HepG2 (cell line): Measurements from ENCODE around the gene ADAM10. TPM values are rescaled to one million over a fixed set of nuclear protein-coding genes. Genes with fewer than 3 reads are reported as not detected.

Experiments used
- ATAC-seq: fragments of 200-7000 bp; cut with Tn5 transposase; 3 replicates; pipeline ENCODE4 v1.9.1; 2020; ENCODE audit warnings: mild to moderate bottlenecking, moderate library complexity
- BruUV-seq: library from RNA; stranded (reverse); fragments of 400-500 nt; replicated peaks from 2 replicates; lab custom pipeline; 2021; lab: Mats Ljungman, UMichigan
- CTCF ChIA-PET: fragments of 300-600 bp; formaldehyde crosslinking; extraction: SDS; loops from one replicate; lab custom pipeline; 2021; ENCODE audit warnings: low total read pairs, inconsistent platforms, low intra/inter-chr PET ratio; lab: Yijun Ruan, JAX
- POLR2A ChIA-PET: fragments of 350-600 bp; sonication (Branson Sonifier 250); formaldehyde crosslinking; loops from one replicate; lab custom pipeline; 2020; ENCODE audit warnings: antibody characterized with exemption, inconsistent platforms; lab: Yijun Ruan, JAX
- DNase-seq: peaks from one replicate; pipeline ENCODE4 v3.0.0-alpha.2; 2015; ENCODE audit warnings: low spot score
- FAIRE-seq: peaks from 3 replicates; lab custom pipeline; 2011; peaks lifted over from hg19 to GRCh38; lab: Jason Lieb, UNC
- H2AFZ ChIP-seq: one replicate; pipeline ENCODE4 v1.6.1; 2011; ENCODE audit warnings: low read length, inconsistent platforms
- H3K27ac ChIP-seq: fragments of 300-600 bp; 3 replicates; pipeline ENCODE4 v1.8.0; 2011; ENCODE audit warnings: mixed run types, mild to moderate bottlenecking, mixed read lengths, low read length, inconsistent platforms; ENCODE audit not compliant: insufficient read depth; ENCODE audit errors: extremely low read length
- H3K27me3 ChIP-seq, 2 experiments: fragments of 200-600 bp in 1 of 2; 2 replicates in 1 of 2; 3 replicates in 1 of 2; pipeline versions ENCODE4 v1.6.0 to v1.8.0; 2011; ENCODE audit warnings: low read length in 2 of 2, mild to moderate bottlenecking in 2 of 2, moderate library complexity in 2 of 2, inconsistent platforms in 1 of 2; ENCODE audit not compliant: insufficient read depth in 2 of 2, control insufficient read depth in 1 of 2
- H3K36me3 ChIP-seq, 2 experiments: fragments of 200-600 bp in 1 of 2; replicated peaks in 1 of 2; 2 replicates in 1 of 2; 3 replicates in 1 of 2; pipeline versions ENCODE4 v1.5.1 to v1.8.0; 2011; ENCODE audit warnings: low read length in 2 of 2, inconsistent platforms in 1 of 2; ENCODE audit not compliant: insufficient read depth in 2 of 2, control insufficient read depth in 1 of 2
- H3K4me1 ChIP-seq: 2 replicates; pipeline ENCODE4 v1.5.1; 2012; ENCODE audit warnings: low read length, inconsistent platforms; ENCODE audit not compliant: insufficient read depth
- H3K4me2 ChIP-seq: 2 replicates; pipeline ENCODE4 v1.6.0; 2011; ENCODE audit warnings: low read depth, low read length, inconsistent platforms
- H3K4me3 ChIP-seq, 3 experiments: fragments of 200-600 bp in 1 of 3; sonication (generic), shearing (Covaris generic) in 1 of 3; replicated peaks in 1 of 3; 2 replicates each; pipeline ENCODE4 v1.5.1; 2011 to 2016; ENCODE audit warnings: low read length in 3 of 3, inconsistent platforms in 2 of 3, low read depth in 2 of 3, mild to moderate bottlenecking in 2 of 3, control low read depth in 1 of 3, mixed read lengths in 1 of 3; ENCODE audit not compliant: insufficient read depth in 1 of 3
- H3K79me2 ChIP-seq: one replicate; pipeline ENCODE4 v1.6.1; 2011; ENCODE audit warnings: low read length, inconsistent platforms; ENCODE audit not compliant: insufficient read depth
- H3K9ac ChIP-seq: 2 replicates; pipeline ENCODE4 v1.6.0; 2011; ENCODE audit warnings: mild to moderate bottlenecking, low read depth, low read length, inconsistent platforms; ENCODE audit not compliant: insufficient read depth
- H3K9me3 ChIP-seq: 2 replicates; pipeline ENCODE4 v1.5.1; 2012; ENCODE audit warnings: mild to moderate bottlenecking, low read length
- H4K20me1 ChIP-seq: 2 replicates; pipeline ENCODE4 v1.6.0; 2011; ENCODE audit warnings: inconsistent platforms, mild to moderate bottlenecking, low read length, moderate library complexity; ENCODE audit not compliant: insufficient read depth
- CCAR2 ChIP-seq: fragments of 200-400 bp; formaldehyde crosslinking; optimal IDR thresholded peaks from 2 replicates; pipeline ENCODE3; 2018; ENCODE audit warnings: low read depth, mild to moderate bottlenecking, low read length, moderate library complexity
- ELF1 ChIP-seq: sonication (generic); formaldehyde crosslinking; IDR thresholded peaks from 2 replicates; pipeline ENCODE4 v1.4.0; 2020; ENCODE audit warnings: missing genetic modification reagents
- ELK4 ChIP-seq: sonication (generic); formaldehyde crosslinking; IDR thresholded peaks from 2 replicates; pipeline ENCODE4 v1.9.0; 2021; ENCODE audit warnings: missing genetic modification reagents, borderline replicate concordance
- HINFP ChIP-seq: sonication (generic); formaldehyde crosslinking; IDR thresholded peaks from 2 replicates; pipeline ENCODE4 v1.4.0; 2020; ENCODE audit warnings: low read depth, mild to moderate bottlenecking, missing genetic modification reagents
- SNAI1 ChIP-seq: sonication (generic); formaldehyde crosslinking; IDR thresholded peaks from 2 replicates; pipeline ENCODE4 v1.5.0; 2020; ENCODE audit warnings: mild to moderate bottlenecking, missing genetic modification reagents, borderline replicate concordance
- TARDBP ChIP-seq: sonication (generic); formaldehyde crosslinking; IDR thresholded peaks from 2 replicates; pipeline ENCODE4 v1.8.0; 2022; ENCODE audit warnings: mild to moderate bottlenecking, missing genetic modification reagents
- TBX2 ChIP-seq: sonication (generic); formaldehyde crosslinking; IDR thresholded peaks from 2 replicates; pipeline ENCODE4 v1.5.0; 2020; ENCODE audit warnings: missing genetic modification reagents, mild to moderate bottlenecking, borderline replicate concordance
- TCF7L2 ChIP-seq: IDR thresholded peaks from 2 replicates; pipeline ENCODE4 v1.6.1; 2011; ENCODE audit warnings: mild to moderate bottlenecking, low read depth, low read length, moderate library complexity
- ZFP1 ChIP-seq: IDR thresholded peaks from 2 replicates; pipeline ENCODE4 v1.6.1; 2016
- ZNF44 ChIP-seq: sonication (generic); formaldehyde crosslinking; IDR thresholded peaks from 2 replicates; pipeline ENCODE4 v1.5.1; 2020; ENCODE audit warnings: mild to moderate bottlenecking, missing genetic modification reagents
- ZNF609 ChIP-seq: sonication (generic); formaldehyde crosslinking; IDR thresholded peaks from 2 replicates; pipeline ENCODE4 v1.4.0; 2020; ENCODE audit warnings: mild to moderate bottlenecking, missing genetic modification reagents, borderline replicate concordance
- ZNF816 ChIP-seq: sonication (generic); formaldehyde crosslinking; IDR thresholded peaks from 2 replicates; pipeline ENCODE4 v1.8.0; 2022; ENCODE audit warnings: missing genetic modification reagents, mild to moderate bottlenecking, borderline replicate concordance
- WGBS: methylation state at CpG from one replicate; pipeline ENCODE4 v1.1.6; 2017; ENCODE audit warnings: low lambda C conversion rate; 5-methylcytosine and 5-hydroxymethylcytosine counted together
- in situ Hi-C: cut with HindIII; loops from 2 replicates; pipeline ENCODE4 v1.10.0; 2017; ENCODE audit warnings: low pct_unique_long_range_greater_than_20kb; ENCODE audit not compliant: extremely low pct_ligation_motif_present
- intact Hi-C: fragments of 100-400 bp; cut with micrococcal nuclease; formaldehyde crosslinking; loops from one replicate; pipeline ENCODE4 v1.10.0; 2022; ENCODE audit not compliant: unreplicated experiment
- polyA plus RNA-seq, 8 experiments: library from polyadenylated mRNA; depleted of rRNA in 3 of 8; stranded (reverse) in 7 of 8; unstranded in 1 of 8; fragments of >200 nt; fragmentation: Illumina TruSeq in 4 of 8; extraction: Trizol in 4 of 8; gene quantifications; 2 replicates each; pipeline versions ENCODE4 v1.2.1 to v1.2.3, GENCODE V29; 2011 to 2016; ENCODE audit warnings: low read depth in 4 of 8, missing spikeins in 1 of 8, mixed read lengths in 1 of 8; ENCODE audit not compliant: insufficient read depth in 1 of 8
- total RNA-seq, 5 experiments: library from RNA; depleted of rRNA; stranded (reverse); fragments of >200 nt; fragmentation: Illumina TruSeq; extraction: Trizol; gene quantifications; 2 replicates each; pipeline ENCODE4 v1.2.3, GENCODE V29; 2016; ENCODE audit warnings: low read depth in 1 of 5

The ADAM10 gene
- total and polyA plus RNA-seq, 2 of the 13 experiments (the other 11 are each of a cell fraction or from before 2014, with no cell fraction given), result 92.7 to 125 TPM

- H3K27ac ChIP-seq, result no peak overlapping the region
- no peaks in the 10 kb centered on the region for H3K27me3 ChIP-seq
- H3K79me2 ChIP-seq, result no peaks in the 10 kb centered on the region
- no peaks in the 10 kb centered on the region for H4K20me1 ChIP-seq
- no peak for TF ChIP-seq TARDBP (CRISPR knock-in tag)
- TF ChIP-seq TBX2 (CRISPR knock-in tag), result no peak
- TF ChIP-seq SNAI1 (CRISPR knock-in tag), result no peak
- no peak for TF ChIP-seq ZFP1
- H3K4me1 ChIP-seq, result no peaks in the 10 kb centered on the region
- no peak overlapping the region for H3K4me2 ChIP-seq
- DNase-seq, result no peak
- no peak overlapping the region for H3K4me3 ChIP-seq
- POLR2A ChIA-PET, result no interaction called here
- FAIRE-seq, result no peak
- H3K36me3 ChIP-seq, result no peaks in the 10 kb centered on the region
- no TSS peak for BruUV-seq
- CTCF ChIA-PET, result no interaction called here
- no peak overlapping the region for H3K9ac ChIP-seq
- H2AFZ ChIP-seq, result no peak overlapping the region
- no peak for ATAC-seq
- in situ Hi-C loops (no loop called here), intact Hi-C loops (no loop called here)
- no peaks in the 10 kb centered on the region for H3K9me3 ChIP-seq
- WGBS, result 48% methylated on average over 1 of the region's 1 CpG
Measured at GRCh38 chr15:58590926-58591325, 158.6 kb downstream of the ADAM10 start.

GRCh38 chr15:58590236-58590635 lies 159.3 kb downstream of the ADAM10 start:
- FAIRE-seq (no peak), ATAC-seq (no peak), DNase-seq (no peak)
- H3K79me2 ChIP-seq, result no peaks in the 10 kb centered on the region
- H2AFZ ChIP-seq, result no peak overlapping the region
- no peaks in the 10 kb centered on the region for H4K20me1 ChIP-seq
- H3K4me1 ChIP-seq, result no peaks in the 10 kb centered on the region
- H3K36me3 ChIP-seq, result no peaks in the 10 kb centered on the region
- WGBS, result 100% methylated on average over 1 of the region's 1 CpG
- H3K4me2 ChIP-seq, result no peak overlapping the region
- H3K4me3 ChIP-seq, result no peak overlapping the region
- ChIA-PET CTCF (no interaction called here), POLR2A (no interaction called here)
- no TSS peak for BruUV-seq
- no peak overlapping the region for H3K27ac ChIP-seq
- intact Hi-C loops, result no loop called here
- no peak overlapping the region for H3K9ac ChIP-seq
- H3K27me3 ChIP-seq, result no peaks in the 10 kb centered on the region
- in situ Hi-C loops, result no loop called here
- H3K9me3 ChIP-seq, result no peaks in the 10 kb centered on the region
- TF ChIP-seq ZNF44, result no peak
- no peak for TF ChIP-seq ELF1 (CRISPR knock-in tag)
- TF ChIP-seq ZNF609 (CRISPR knock-in tag), result no peak
- no peak for TF ChIP-seq CCAR2
- TF ChIP-seq ZNF816 (CRISPR knock-in tag), result no peak
- no peak for TF ChIP-seq ELK4 (CRISPR knock-in tag)
- no peak for TF ChIP-seq HINFP (CRISPR knock-in tag)
- no peak for TF ChIP-seq TCF7L2
